Psoas muscle (tissue), 8 donors: ENCODE measurements around the gene MED23. TPM values are rescaled to one million over a fixed set of nuclear protein-coding genes. Genes with fewer than 3 reads are reported as not detected.

Experiments used
- ATAC-seq, 4 donors: fragments of 200-7000 bp; cut with Tn5 transposase; one replicate each; pipeline ENCODE4 v1.9.1; 2020; ENCODE audit warnings: moderate library complexity in 3 of 4, mild to moderate bottlenecking in 2 of 4
- DNase-seq, 2 donors: peaks; one replicate each; pipeline ENCODE4 v3.0.0-alpha.2; 2020
- H3K27ac ChIP-seq: fragments of 200-600 bp; one replicate; pipeline ENCODE4 v1.8.0; 2022
- H3K27me3 ChIP-seq, 3 donors: fragments of 200-600 bp in 1 of 3; one replicate each; pipeline versions ENCODE4 v1.6.1 to v1.8.0; 2013 to 2022; ENCODE audit warnings: low read length in 2 of 3, mild to moderate bottlenecking in 2 of 3, moderate library complexity in 1 of 3; ENCODE audit not compliant: insufficient read depth in 3 of 3
- H3K36me3 ChIP-seq, 2 donors: fragments of 200-600 bp in 1 of 2; one replicate each; pipeline versions ENCODE4 v1.6.1 to v1.8.0; 2013 to 2022; ENCODE audit warnings: low read depth in 1 of 2, mild to moderate bottlenecking in 1 of 2, moderate library complexity in 1 of 2; ENCODE audit not compliant: insufficient read depth in 1 of 2
- H3K4me1 ChIP-seq: fragments of 200-600 bp; one replicate; pipeline ENCODE4 v1.8.0; 2022
- H3K4me3 ChIP-seq: fragments of 200-600 bp; one replicate; pipeline ENCODE4 v1.8.0; 2022; ENCODE audit warnings: mild to moderate bottlenecking
- H3K9me3 ChIP-seq: fragments of 200-600 bp; one replicate; pipeline ENCODE4 v1.8.0; 2022
- WGBS, 3 donors: extraction: QIAGEN DNeasy Blood & Tissue Kit; methylation state at CpG; one replicate each; pipeline versions ENCODE4 v1.1.6 to v1.1.7; 2013; 5-methylcytosine and 5-hydroxymethylcytosine counted together
- intact Hi-C, 2 donors: fragments of 100-400 bp; cut with DNase I; formaldehyde crosslinking; loops; one replicate each; pipeline versions ENCODE4 v1.11.0 to v1.14.2; 2022
- polyA plus RNA-seq, 3 donors: library from polyadenylated mRNA; stranded (reverse); fragments of 200-250 nt; gene quantifications; one replicate each; pipeline ENCODE4 v1.2.3, GENCODE V29; 2013
- total RNA-seq, 4 donors: library from RNA; stranded (reverse); fragmentation: NEBNext Ultra II Directional in 2 of 4; extraction: Animal tissue kit (Norgen Biotek cat#: 25700) in 2 of 4; gene quantifications; one replicate each; pipeline versions ENCODE4 v1.2.1 to v1.2.4, GENCODE V29; 2021 to 2023
- TF ChIP-seq, protein P1 (sequence below): fragments of 200-600 bp; IDR thresholded peaks from one replicate; pipeline ENCODE4 v1.8.0; 2022; ENCODE audit warnings: antibody characterized with exemption
- donor health status: healthy with polysubstance abuse.
- donor health status: DM: no; HTN: no; CAD: no; lungs with moderate emphysema.
- donor health status: Bipolar disorder and iron deficiency.
- donor health status: healthy.
- donor health status: DM: yes; HTN: yes; CAD: no.
- donor health status: DM: no; HTN: no; CAD: no.
- donor health status: DM: no; HTN: no; CAD: no.
- donor health status: DM: yes; HTN: yes; CAD: no.

MED23 gene
- total and polyA plus RNA-seq, 7 donors, result 4.2 to 11.2 (median 8.0) TPM

DNA sequence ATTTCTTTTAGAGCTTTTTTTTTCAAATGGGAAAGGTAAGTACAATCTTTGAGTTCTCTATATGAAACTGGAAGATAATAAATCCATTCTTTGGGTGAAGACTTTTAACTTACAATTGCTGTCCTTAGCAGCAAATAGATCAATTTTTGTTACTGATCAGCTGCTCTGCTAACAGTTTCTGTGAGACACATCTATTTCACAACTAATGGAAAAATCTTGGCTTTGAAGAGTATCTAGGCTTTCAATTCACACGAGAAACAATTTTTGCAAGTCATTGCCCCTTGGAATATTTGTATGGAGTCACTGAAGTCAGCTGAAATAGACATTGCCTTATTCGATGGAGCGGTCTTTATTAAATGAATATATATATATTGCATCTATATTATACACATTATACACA is 75.5 kb downstream of the MED23 start:
- H3K4me3 ChIP-seq, result no peak overlapping the region
- ATAC-seq (no peak), DNase-seq (no peak)
- no peaks in the 10 kb centered on the region for H3K36me3 ChIP-seq
- intact Hi-C loops, result no loop called here
- TF ChIP-seq, protein P1, sequence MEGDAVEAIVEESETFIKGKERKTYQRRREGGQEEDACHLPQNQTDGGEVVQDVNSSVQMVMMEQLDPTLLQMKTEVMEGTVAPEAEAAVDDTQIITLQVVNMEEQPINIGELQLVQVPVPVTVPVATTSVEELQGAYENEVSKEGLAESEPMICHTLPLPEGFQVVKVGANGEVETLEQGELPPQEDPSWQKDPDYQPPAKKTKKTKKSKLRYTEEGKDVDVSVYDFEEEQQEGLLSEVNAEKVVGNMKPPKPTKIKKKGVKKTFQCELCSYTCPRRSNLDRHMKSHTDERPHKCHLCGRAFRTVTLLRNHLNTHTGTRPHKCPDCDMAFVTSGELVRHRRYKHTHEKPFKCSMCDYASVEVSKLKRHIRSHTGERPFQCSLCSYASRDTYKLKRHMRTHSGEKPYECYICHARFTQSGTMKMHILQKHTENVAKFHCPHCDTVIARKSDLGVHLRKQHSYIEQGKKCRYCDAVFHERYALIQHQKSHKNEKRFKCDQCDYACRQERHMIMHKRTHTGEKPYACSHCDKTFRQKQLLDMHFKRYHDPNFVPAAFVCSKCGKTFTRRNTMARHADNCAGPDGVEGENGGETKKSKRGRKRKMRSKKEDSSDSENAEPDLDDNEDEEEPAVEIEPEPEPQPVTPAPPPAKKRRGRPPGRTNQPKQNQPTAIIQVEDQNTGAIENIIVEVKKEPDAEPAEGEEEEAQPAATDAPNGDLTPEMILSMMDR, result no peak
- H3K27me3 ChIP-seq, result no peaks in the 10 kb centered on the region
- H3K4me1 ChIP-seq, result no peaks in the 10 kb centered on the region
- WGBS, 3 donors, result 82 to 86% (median 86%) methylated on average over 3 of the region's 3 CpGs
- no peak overlapping the region for H3K27ac ChIP-seq
- no peaks in the 10 kb centered on the region for H3K9me3 ChIP-seq

DNA sequence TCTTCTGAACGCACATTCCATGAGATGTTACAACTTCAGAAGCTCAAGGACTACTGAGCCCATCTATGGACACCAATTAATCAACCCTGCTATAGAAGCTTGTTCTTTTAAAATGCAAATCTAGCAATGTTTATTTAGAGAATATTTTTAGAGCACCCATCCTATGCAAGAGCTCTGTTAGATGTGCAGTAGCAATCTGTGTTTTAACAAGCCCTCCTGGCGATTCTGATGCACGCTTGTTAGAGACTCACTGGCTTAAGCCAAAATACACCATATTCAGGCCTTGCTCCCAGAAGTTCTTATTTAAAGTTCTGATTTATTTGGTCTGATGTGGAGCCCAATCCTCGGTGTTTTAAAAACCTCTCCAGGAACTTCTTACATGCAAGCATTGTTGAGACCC is 76.1 kb downstream of the MED23 start:
- ATAC-seq (no peak), DNase-seq (no peak)
- TF ChIP-seq, protein P1, result no peak
- intact Hi-C loops, result no loop called here
- WGBS, 3 donors, result 67 to 78% (median 72%) methylated on average over 4 of the region's 4 CpGs
- Histone ChIP-seq H3K36me3 (no peaks in the 10 kb centered on the region), H3K9me3 (no peaks in the 10 kb centered on the region), H3K27me3 (no peaks in the 10 kb centered on the region), H3K4me1 (no peaks in the 10 kb centered on the region), H3K27ac (no peak overlapping the region), H3K4me3 (no peak overlapping the region)

DNA sequence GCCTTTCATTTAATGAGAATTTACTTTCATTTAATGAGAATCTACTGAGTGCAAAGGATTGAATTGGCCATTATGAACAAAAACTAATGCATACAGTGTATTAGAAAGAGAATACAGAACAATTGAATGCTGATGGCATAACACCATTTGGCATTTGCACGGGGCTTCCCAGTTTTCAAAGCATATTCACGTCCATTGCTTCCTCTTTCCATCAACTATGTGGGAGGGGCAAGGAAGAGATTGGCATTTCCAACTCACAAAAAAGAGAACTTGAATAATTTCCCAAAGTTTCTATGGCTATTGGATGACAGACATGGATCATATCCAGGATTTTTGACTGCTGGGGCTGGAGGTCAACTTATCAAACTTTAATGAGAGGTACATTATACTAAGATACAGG is 78.2 kb downstream of the MED23 start:
- Histone ChIP-seq H3K27me3 (no peaks in the 10 kb centered on the region), H3K9me3 (no peaks in the 10 kb centered on the region), H3K27ac (no peak overlapping the region), H3K36me3 (no peaks in the 10 kb centered on the region), H3K4me3 (no peak overlapping the region), H3K4me1 (no peaks in the 10 kb centered on the region)
- DNase-seq (no peak), ATAC-seq (no peak)
- 40 to 52% (median 45%) methylated on average over 2 of the region's 2 CpGs for WGBS, 3 donors
- intact Hi-C loops, result no loop called here
- TF ChIP-seq, protein P1, result no peak

DNA sequence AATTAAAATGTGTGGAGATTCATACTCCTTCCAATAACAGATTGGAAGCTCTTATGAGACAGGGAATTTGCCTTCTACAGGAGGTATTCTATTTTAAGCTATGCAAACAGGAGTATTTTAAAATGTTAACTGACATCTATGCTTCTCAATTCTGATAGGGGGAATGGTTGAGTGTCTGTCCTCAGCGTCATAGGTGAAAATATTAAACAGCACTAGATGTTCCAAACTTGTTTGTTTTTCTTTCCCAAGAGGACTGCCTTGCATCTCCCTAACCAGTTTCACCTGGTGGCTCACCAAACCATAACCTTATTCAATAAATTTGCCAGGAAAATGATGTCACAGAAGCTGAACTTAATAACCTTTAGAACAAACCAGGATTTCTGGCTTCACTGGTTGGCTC is 79.6 kb downstream of the MED23 start:
- ATAC-seq, result no peak
- H3K27ac ChIP-seq, result no peak overlapping the region
- intact Hi-C loops, result no loop called here
- no peaks in the 10 kb centered on the region for H3K4me1 ChIP-seq
- WGBS, 3 donors, result 81 to 96% (median 83%) methylated on average over 1 of the region's 1 CpG
- H3K36me3 ChIP-seq, result no peaks in the 10 kb centered on the region
- H3K9me3 ChIP-seq, result no peaks in the 10 kb centered on the region
- TF ChIP-seq, protein P1, result no peak
- no peaks in the 10 kb centered on the region for H3K27me3 ChIP-seq
- H3K4me3 ChIP-seq, result no peak overlapping the region
- DNase-seq, result no peak

DNA sequence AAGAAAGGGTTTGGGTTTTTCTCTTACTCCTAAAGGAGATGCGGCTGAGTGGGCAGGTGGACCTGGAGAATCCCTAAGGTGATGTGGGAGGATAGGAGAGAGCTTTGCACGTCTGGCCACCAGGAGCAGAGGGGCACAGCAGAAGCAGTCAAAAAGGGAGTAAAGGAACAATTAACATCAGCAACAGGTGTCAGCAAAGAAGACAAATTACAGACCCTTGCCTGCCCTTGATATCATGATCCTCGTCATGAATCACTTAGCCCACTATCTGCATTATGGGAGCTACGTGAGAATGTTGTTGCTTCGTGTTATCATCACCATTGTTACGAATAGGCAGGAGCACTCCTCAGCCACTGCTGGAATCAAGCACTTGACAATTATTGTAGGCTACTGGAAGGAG is 80.6 kb downstream of the MED23 start:
- WGBS, 3 donors, result 80 to 84% (median 82%) methylated on average over 6 of the region's 6 CpGs
- no peak for DNase-seq
- Histone ChIP-seq H3K4me3 (no peak overlapping the region), H3K4me1 (no peaks in the 10 kb centered on the region), H3K27me3 (no peaks in the 10 kb centered on the region), H3K9me3 (no peaks in the 10 kb centered on the region), H3K36me3 (no peaks in the 10 kb centered on the region), H3K27ac (no peak overlapping the region)
- intact Hi-C loops, result no loop called here
- TF ChIP-seq, protein P1, result no peak
- ATAC-seq, result no peak
